IMR-90 (cell line): ENCODE results near the gene TMEM81. TPM values are rescaled to one million over a fixed set of nuclear protein-coding genes. Genes with fewer than 3 reads are reported as not detected.

Source experiments
- ATAC-seq: fragments of 200-7000 bp; cut with Tn5 transposase; 2 replicates; pipeline ENCODE4 v1.9.1; 2020; ENCODE audit warnings: low read depth, mild to moderate bottlenecking, moderate library complexity
- BruUV-seq: library from RNA; stranded (reverse); fragments of 400-500 nt; replicated peaks from 2 replicates; lab custom pipeline; 2021; lab: Mats Ljungman, UMichigan
- CTCF ChIA-PET: fragments of 300-600 bp; formaldehyde crosslinking; extraction: SDS; loops from one replicate; lab custom pipeline; 2021; ENCODE audit warnings: antibody characterized with exemption; lab: Yijun Ruan, JAX
- POLR2A ChIA-PET: fragments of 300-600 bp; sonication (Branson Sonifier 250); formaldehyde crosslinking; loops from one replicate; lab custom pipeline; 2022; ENCODE audit warnings: antibody characterized with exemption; ENCODE audit not compliant: unreplicated experiment; lab: Charles Lee
- DNase-seq: peaks from one replicate; pipeline ENCODE4 v3.0.0; 2013
- H2AFZ ChIP-seq: replicated peaks from 2 replicates; pipeline ENCODE3; 2013; ENCODE audit warnings: low read length, mild to moderate bottlenecking; ENCODE audit not compliant: poor library complexity
- H2AK5ac ChIP-seq: 2 replicates; pipeline ENCODE4 v1.6.1; 2013; ENCODE audit warnings: low read depth, low read length, inconsistent platforms
- H2AK9ac ChIP-seq: replicated peaks from 2 replicates; pipeline ENCODE3; 2013; ENCODE audit warnings: mild to moderate bottlenecking, low read depth, low read length, moderate library complexity; ENCODE audit not compliant: poor library complexity
- H2BK120ac ChIP-seq: 2 replicates; pipeline ENCODE4 v1.6.1; 2013; ENCODE audit warnings: low read depth, low read length, inconsistent platforms
- H2BK15ac ChIP-seq: 3 replicates; pipeline ENCODE4 v1.6.1; 2013; ENCODE audit warnings: low read depth, low read length, inconsistent platforms
- H2BK20ac ChIP-seq: 2 replicates; pipeline ENCODE4 v1.6.1; 2013; ENCODE audit warnings: low read depth, mild to moderate bottlenecking, inconsistent platforms, low read length, moderate library complexity
- H2BK5ac ChIP-seq: 2 replicates; pipeline ENCODE4 v1.6.1; 2013; ENCODE audit warnings: mild to moderate bottlenecking, low read depth, low read length, inconsistent platforms; ENCODE audit not compliant: poor library complexity, severe bottlenecking
- H3K14ac ChIP-seq: replicated peaks from 2 replicates; pipeline ENCODE4 v1.6.1; 2013; ENCODE audit warnings: low read depth, low read length, inconsistent platforms
- H3K18ac ChIP-seq: 2 replicates; pipeline ENCODE4 v1.6.1; 2013; ENCODE audit warnings: low read depth, low read length, control low read depth
- H3K23ac ChIP-seq: 2 replicates; pipeline ENCODE4 v1.6.1; 2013; ENCODE audit warnings: low read depth, low read length, inconsistent platforms
- H3K27ac ChIP-seq: 2 replicates; pipeline ENCODE4 v1.5.1; 2013; ENCODE audit warnings: mild to moderate bottlenecking, control low read depth, low read length; ENCODE audit not compliant: insufficient read depth
- H3K27me3 ChIP-seq: 2 replicates; pipeline ENCODE4 v1.6.1; 2013; ENCODE audit warnings: low read length; ENCODE audit not compliant: control insufficient read depth, insufficient read depth
- H3K36me3 ChIP-seq: 2 replicates; pipeline ENCODE4 v1.6.1; 2013; ENCODE audit warnings: low read length, mixed read lengths; ENCODE audit not compliant: control insufficient read depth, insufficient read depth
- H3K4ac ChIP-seq: 2 replicates; pipeline ENCODE4 v1.6.1; 2013; ENCODE audit warnings: low read depth, low read length, inconsistent platforms
- H3K4me1 ChIP-seq: 2 replicates; pipeline ENCODE4 v1.6.1; 2013; ENCODE audit warnings: low read length, mixed read lengths; ENCODE audit not compliant: control insufficient read depth, insufficient read depth
- H3K4me2 ChIP-seq: 2 replicates; pipeline ENCODE4 v1.6.1; 2013; ENCODE audit warnings: low read depth, mild to moderate bottlenecking, control low read depth, low read length, moderate library complexity
- H3K4me3 ChIP-seq: 2 replicates; pipeline ENCODE4 v1.5.1; 2013; ENCODE audit warnings: low read depth, mild to moderate bottlenecking, control low read depth, low read length, moderate library complexity; ENCODE audit not compliant: insufficient read depth
- H3K56ac ChIP-seq: 2 replicates; pipeline ENCODE4 v1.6.1; 2013; ENCODE audit warnings: low read length, inconsistent platforms; ENCODE audit not compliant: insufficient read depth; ENCODE audit errors: extremely low read depth
- H3K79me1 ChIP-seq, 2 experiments: 2 replicates each; pipeline ENCODE4 v1.6.1; 2013; ENCODE audit warnings: low read length in 2 of 2, inconsistent platforms in 1 of 2, low read depth in 1 of 2
- H3K9ac ChIP-seq: 2 replicates; pipeline ENCODE4 v1.6.1; 2013; ENCODE audit warnings: low read depth, low read length, control low read depth
- H3K9me1 ChIP-seq: 2 replicates; pipeline ENCODE4 v1.6.1; 2013; ENCODE audit warnings: low read length, inconsistent platforms; ENCODE audit not compliant: insufficient read depth
- H3K9me3 ChIP-seq: 2 replicates; pipeline ENCODE4 v1.6.1; 2013; ENCODE audit warnings: low read length; ENCODE audit not compliant: control insufficient read depth, insufficient read depth
- H4K20me1 ChIP-seq: 2 replicates; pipeline ENCODE4 v1.6.1; 2013; ENCODE audit warnings: low read length, inconsistent platforms; ENCODE audit not compliant: insufficient read depth
- H4K5ac ChIP-seq: 2 replicates; pipeline ENCODE4 v1.6.1; 2013; ENCODE audit warnings: mild to moderate bottlenecking, low read depth, low read length, control low read depth
- H4K8ac ChIP-seq, 2 experiments: 2 replicates each; pipeline ENCODE4 v1.6.1; 2013; ENCODE audit warnings: low read depth in 2 of 2, low read length in 2 of 2, control low read depth in 1 of 2, inconsistent platforms in 1 of 2
- H4K91ac ChIP-seq: 2 replicates; pipeline ENCODE4 v1.6.1; 2013; ENCODE audit warnings: low read depth, low read length, inconsistent platforms; ENCODE audit not compliant: insufficient read depth
- CEBPB ChIP-seq: IDR thresholded peaks from 2 replicates; pipeline ENCODE4 v1.6.1; 2012; ENCODE audit warnings: low read depth, low read length, improper control_type of control experiment
- MAFK ChIP-seq: IDR thresholded peaks from 2 replicates; pipeline ENCODE4 v1.6.1; 2012; ENCODE audit warnings: low read depth, low read length, improper control_type of control experiment
- WGBS, 2 experiments: methylation state at CpG; one replicate each; pipeline versions ENCODE4 v1.1.5 to v1.1.7; 2013; ENCODE audit warnings: missing lambda C conversion rate in 2 of 2; ENCODE audit not compliant: insufficient read length in 1 of 2; ENCODE audit errors: extremely low coverage in 2 of 2; 5-methylcytosine and 5-hydroxymethylcytosine counted together
- dilution Hi-C: fragments of 300-500 bp; cut with HindIII; formaldehyde crosslinking; loops from one replicate; pipeline ENCODE4 v1.14.3; 2018; ENCODE audit warnings: low sequenced_read_pairs; ENCODE audit not compliant: unreplicated experiment
- in situ Hi-C: fragments of 300-500 bp; cut with MboI; formaldehyde crosslinking; loops from 3 replicates; pipeline ENCODE4 v1.14.3; 2019; ENCODE audit warnings: low sequenced_read_pairs, inconsistent platforms, mixed read lengths
- intact Hi-C: fragments of 100-400 bp; cut with micrococcal nuclease; formaldehyde crosslinking; loops from 2 replicates; pipeline ENCODE4 v1.10.0; 2022
- polyA plus RNA-seq, 3 experiments: library from polyadenylated mRNA; depleted of rRNA; stranded (reverse); fragments of >200 nt; gene quantifications; 2 replicates each; pipeline ENCODE4 v1.2.3, GENCODE V29; 2012; ENCODE audit warnings: low replicate concordance in 1 of 3
- total RNA-seq: library from RNA; depleted of rRNA; stranded (reverse); fragments of >200 nt; gene quantifications from 2 replicates; pipeline ENCODE4 v1.2.3, GENCODE V29; 2012

TMEM81 gene
- total and polyA plus RNA-seq, 2 of the 4 experiments (the other 2 are of a cell fraction), result 1.5 to 1.8 TPM

DNA sequence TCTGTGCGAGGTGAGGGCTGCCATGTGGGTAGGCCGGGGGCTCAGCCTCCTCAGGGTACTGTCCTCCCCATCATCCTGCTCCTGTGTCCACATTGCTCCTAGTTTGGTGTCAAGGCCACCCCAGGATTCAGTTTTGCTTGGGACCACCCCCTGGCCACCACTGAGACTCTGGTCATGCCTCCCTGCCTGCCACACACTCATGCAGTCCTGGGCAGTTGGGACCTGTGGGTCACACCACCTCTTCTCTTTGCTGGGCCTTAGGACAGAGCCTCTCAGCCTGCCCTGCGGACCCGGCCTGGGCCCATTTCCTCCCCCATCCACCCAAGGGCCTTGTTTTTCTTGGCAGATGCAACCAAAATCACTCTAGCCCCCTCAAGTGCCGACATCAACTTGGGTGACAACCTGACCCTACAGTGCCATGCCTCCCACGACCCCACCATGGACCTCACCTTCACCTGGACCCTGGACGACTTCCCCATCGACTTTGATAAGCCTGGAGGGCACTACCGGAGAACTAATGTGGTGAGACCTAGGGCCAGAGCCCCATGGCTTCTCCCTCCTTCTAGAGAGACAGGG, 19.4 kb downstream of the TMEM81 start:
- no peak for DNase-seq
- Histone ChIP-seq H3K4me2 (no peak overlapping the region), H2AFZ (no peak overlapping the region), H3K36me3 (no peaks in the 10 kb centered on the region), H2AK5ac (no peak overlapping the region), H3K27me3 (peaks cover 10% of the 10 kb centered on the region), H2BK20ac (no peak overlapping the region), H4K91ac (no peak overlapping the region), H4K5ac (no peak overlapping the region), H3K79me1 (no peaks in the 10 kb centered on the region), H3K4me3 (no peak overlapping the region), H2BK15ac (no peak overlapping the region), H2AK9ac (no peak overlapping the region), H4K8ac (no peak overlapping the region), H2BK5ac (no peak overlapping the region), H2BK120ac (no peak overlapping the region), H3K4me1 (no peaks in the 10 kb centered on the region), H3K9me1 (no peaks in the 10 kb centered on the region), H3K9ac (no peak overlapping the region), H3K14ac (no peak overlapping the region), H3K27ac (no peak overlapping the region), H3K9me3 (no peaks in the 10 kb centered on the region), H3K18ac (no peak overlapping the region), H3K56ac (no peak overlapping the region), H3K4ac (no peak overlapping the region), H3K23ac (no peak overlapping the region), H4K20me1 (no peaks in the 10 kb centered on the region)
- TF ChIP-seq MAFK, result no peak
- no peak for TF ChIP-seq CEBPB
- in situ Hi-C loops, result loop anchor here (5.0 kb wide), 1 partner anchor 78 kb away; no protein-coding TSS in a partner anchor
- 60% methylated on average over 1 of the region's 9 CpGs; no CpG with 5 or more reads in 1 of the 2 experiments for WGBS, 2 experiments
- ChIA-PET CTCF (no interaction called here), POLR2A (no interaction called here)
- ATAC-seq, result no peak
- dilution Hi-C loops, result no loop called here
- intact Hi-C loops, result no loop called here
- no TSS peak for BruUV-seq
